HG03571 (cell line): ENCODE measurements around the gene SPDYE17.
"Not testable (repeated sequence)": the region's sequence is repeated elsewhere in the genome, so short reads cannot be mapped to it uniquely, and the experiment has no call there.

Experiments used
- ATAC-seq: cut with Tn5 transposase; IDR thresholded peaks from one replicate; pipeline ENCODE4 v1.9.1; 2021; ENCODE audit not compliant: unreplicated experiment

SPDYE17 gene

GRCh38 chr7:76998764-76999450, 33.3 kb downstream of the SPDYE17 start:
- not testable (repeated sequence) for ATAC-seq

GRCh38 chr7:76998285-76998589, 33.9 kb downstream of the SPDYE17 start:
- ATAC-seq = no peak

GRCh38 chr7:76997381-76998284, 34.5 kb downstream of the SPDYE17 start:
- ATAC-seq = no peak

GRCh38 chr7:76996932-76997331, 35.2 kb downstream of the SPDYE17 start:
- not testable (repeated sequence) for ATAC-seq

GRCh38 chr7:76994286-76994685, 37.9 kb downstream of the SPDYE17 start:
- not testable (repeated sequence) for ATAC-seq

GRCh38 chr7:76993831-76994230, 38.3 kb downstream of the SPDYE17 start:
- not testable (repeated sequence) for ATAC-seq

- not testable (repeated sequence) for ATAC-seq
These were observed 39.3 kb downstream of the SPDYE17 start for GRCh38 chr7:76992871-76993270.

GRCh38 chr7:76992204-76992603, 40.0 kb downstream of the SPDYE17 start:
- ATAC-seq = not testable (repeated sequence)

GRCh38 chr7:76990202-76990601, 42.0 kb downstream of the SPDYE17 start:
- not testable (repeated sequence) for ATAC-seq

GRCh38 chr7:76985924-76986717, 46.0 kb downstream of the SPDYE17 start:
- not testable (repeated sequence) for ATAC-seq

- peak; percentile 99 for ATAC-seq
These were observed 47.4 kb downstream of the SPDYE17 start for GRCh38 chr7:76984784-76985136.

GRCh38 chr7:76983937-76984783, 48.0 kb downstream of the SPDYE17 start:
- ATAC-seq = peak; percentile 26

- not testable (repeated sequence) for ATAC-seq
These were observed 48.8 kb downstream of the SPDYE17 start for GRCh38 chr7:76983333-76983732.

- ATAC-seq = not testable (repeated sequence)
These were observed 49.7 kb downstream of the SPDYE17 start for GRCh38 chr7:76982501-76982900.

GRCh38 chr7:76981187-76981970, 50.8 kb downstream of the SPDYE17 start:
- ATAC-seq = not testable (repeated sequence)

GRCh38 chr7:76980576-76980975, 51.6 kb downstream of the SPDYE17 start:
- ATAC-seq = not testable (repeated sequence)

- not testable (repeated sequence) for ATAC-seq
These were observed 54.3 kb downstream of the SPDYE17 start for GRCh38 chr7:76977761-76978367.

GRCh38 chr7:76974793-76975579, 57.2 kb downstream of the SPDYE17 start:
- not testable (repeated sequence) for ATAC-seq
